Coronary artery (tissue), 2 donors: ENCODE measurements around the gene GEMIN8.

Experiments
- DNase-seq: peaks from one replicate; pipeline ENCODE4 v3.0.0-alpha.2; 2017; ENCODE audit warnings: low spot score
- H3K27ac ChIP-seq, 2 donors: fragments of 200-600 bp; sonication (generic); one replicate each; pipeline ENCODE4 v1.5.1; 2016 to 2019
- H3K4me3 ChIP-seq: fragments of 200-600 bp; sonication (generic); 2 replicates; pipeline ENCODE4 v1.5.1; 2016; ENCODE audit warnings: mild to moderate bottlenecking, moderate library complexity
- CTCF ChIP-seq: fragments of 200-600 bp; sonication (generic); IDR thresholded peaks from one replicate; pipeline ENCODE4 v1.5.1; 2019; ENCODE audit warnings: antibody characterized with exemption

GEMIN8 gene

DNA sequence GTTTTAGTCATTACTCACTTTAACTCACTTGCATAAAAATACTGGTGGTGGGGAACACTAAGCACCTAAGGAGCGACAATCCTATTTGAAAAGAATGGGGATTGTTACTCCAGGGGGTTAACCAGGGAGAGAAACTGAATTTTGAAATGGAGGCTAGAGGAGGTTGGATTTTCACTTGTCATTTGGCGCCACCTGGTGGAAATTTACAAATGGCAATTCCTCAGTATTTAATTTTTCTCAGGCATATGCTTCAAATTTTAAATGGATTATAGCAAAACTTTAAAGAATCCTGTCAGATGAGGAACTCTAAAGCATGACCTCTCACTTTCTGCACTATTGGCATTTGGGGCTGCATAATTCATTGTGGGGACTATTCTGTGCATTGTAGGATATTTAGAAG lies 2.7 kb upstream of the GEMIN8 start:
- no peak overlapping the region for H3K27ac ChIP-seq
- H3K4me3 ChIP-seq, result no peak overlapping the region
- peak; percentile 74 for TF ChIP-seq CTCF
- no peak for DNase-seq

DNA sequence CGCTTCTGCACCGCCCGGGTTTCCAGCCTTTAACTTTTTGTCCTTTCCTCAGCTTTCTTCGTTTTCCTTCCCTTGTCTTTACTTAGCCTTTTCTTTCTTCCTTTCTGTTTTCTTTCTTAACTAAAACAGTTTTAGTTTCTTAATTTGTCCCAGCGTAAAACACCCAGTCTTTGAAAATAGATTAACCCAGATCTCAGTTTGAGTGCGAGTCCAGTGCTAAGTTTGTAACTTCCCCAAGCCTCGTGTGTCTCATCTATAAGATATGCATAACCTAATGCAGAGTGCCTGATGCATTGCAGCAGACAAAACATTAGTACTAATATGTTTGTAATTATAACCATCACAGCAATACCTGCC lies 460 bp upstream of the GEMIN8 start:
- no peak for DNase-seq
- H3K4me3 ChIP-seq, result peak overlapping the region; percentile 75
- H3K27ac ChIP-seq, result peak overlapping the region; percentile 78 to 85
- no peak for TF ChIP-seq CTCF

- peak overlapping the region; percentile 75 for H3K4me3 ChIP-seq
- no peak for DNase-seq
- peak overlapping the region; percentile 78 to 85 for H3K27ac ChIP-seq
- no peak for TF ChIP-seq CTCF
Measured at GRCh38 chrX:14029039-14029424, 660 bp downstream of the GEMIN8 start.

- Histone ChIP-seq H3K27ac (peak overlapping the region; percentile 78 to 85), H3K4me3 (peak overlapping the region; percentile 75)
- no peak for DNase-seq
- no peak for TF ChIP-seq CTCF
Measured at GRCh38 chrX:14028473-14028872, 1.2 kb downstream of the GEMIN8 start.

DNA sequence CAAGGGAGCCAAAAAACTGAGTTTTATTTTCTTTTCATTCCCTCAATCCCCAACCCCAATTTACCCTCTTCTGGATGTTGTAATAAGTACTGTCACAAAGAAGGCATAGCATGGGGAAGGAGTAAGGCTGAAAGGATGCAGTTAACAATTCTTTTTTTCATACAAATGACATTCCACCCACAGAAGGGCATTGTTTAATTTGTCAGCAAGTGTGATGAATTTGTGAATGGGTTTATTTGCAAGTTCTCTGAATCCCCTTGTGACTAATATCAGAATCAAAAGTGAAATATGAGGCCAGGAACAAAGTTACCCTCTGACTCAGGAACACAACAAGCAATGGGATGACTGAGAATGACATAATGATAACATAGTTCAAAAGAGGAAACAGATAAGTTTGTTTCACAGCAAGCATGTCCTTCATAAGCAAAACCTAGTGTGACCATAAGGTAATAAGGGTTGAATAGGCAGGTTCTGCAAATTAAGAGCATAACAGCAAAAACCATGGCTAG lies 2.1 kb downstream of the GEMIN8 start:
- Histone ChIP-seq H3K4me3 (no peak overlapping the region), H3K27ac (peak overlapping the region in 1 of 2 donors; percentile 12)
- TF ChIP-seq CTCF, result no peak
- DNase-seq, result no peak

- no peak for TF ChIP-seq CTCF
- Histone ChIP-seq H3K27ac (peak overlapping the region in 1 of 2 donors; percentile 12), H3K4me3 (no peak overlapping the region)
- no peak for DNase-seq
Measured at GRCh38 chrX:14027036-14027435, 2.7 kb downstream of the GEMIN8 start.

DNA sequence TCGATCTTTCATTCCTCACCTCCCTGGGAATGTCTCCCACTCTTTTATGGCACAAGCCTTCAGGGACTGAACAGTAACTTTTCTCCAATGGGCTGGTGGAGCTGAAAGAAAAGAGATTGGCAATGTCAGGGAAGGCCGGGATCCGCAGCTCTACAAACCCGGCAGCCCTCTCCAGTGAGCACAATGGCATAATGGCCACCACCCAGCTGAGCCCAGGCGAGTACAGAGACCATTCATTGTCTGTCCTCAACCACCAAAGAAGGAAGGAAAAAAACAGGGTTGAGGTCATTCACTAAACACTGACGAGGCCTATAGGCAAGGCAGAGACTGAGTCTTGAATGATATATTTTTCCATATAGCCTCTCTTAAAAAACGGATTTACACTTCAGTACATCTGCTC lies 3.6 kb downstream of the GEMIN8 start:
- H3K27ac ChIP-seq, result no peak overlapping the region
- DNase-seq, result no peak
- TF ChIP-seq CTCF, result no peak
- H3K4me3 ChIP-seq, result no peak overlapping the region
